ENCODE data around the gene PARVA.

DNA sequence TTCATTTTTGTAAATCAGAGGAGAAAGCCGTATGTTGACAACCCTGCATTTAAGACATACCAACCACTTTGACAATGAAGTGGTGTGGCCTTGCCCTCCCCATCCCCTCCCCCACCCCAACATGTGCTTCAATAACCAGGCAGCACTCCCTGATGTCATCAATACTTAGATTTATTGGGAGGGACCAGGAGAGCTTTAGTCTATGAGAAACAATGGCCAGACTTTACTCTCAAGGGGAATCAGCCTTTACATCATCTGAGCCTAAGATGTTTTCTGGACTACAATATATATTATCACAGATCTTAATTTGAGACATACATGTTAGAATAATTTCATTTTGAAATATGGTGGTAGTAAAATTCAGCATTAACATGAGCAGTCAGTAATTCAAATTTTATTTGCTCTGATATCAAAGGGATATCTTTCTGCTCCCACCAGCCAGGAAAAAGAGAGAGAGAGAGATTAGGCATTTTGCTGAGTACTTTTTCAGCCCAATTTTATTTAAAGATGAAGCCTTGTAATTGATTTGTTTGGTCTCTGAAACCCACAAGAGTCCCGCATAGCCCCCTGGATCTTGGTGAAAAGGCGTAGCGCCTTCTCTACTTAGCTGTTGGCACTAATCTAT is 38.1 kb downstream of the PARVA start:
- TF ChIP-seq, protein P1, sequence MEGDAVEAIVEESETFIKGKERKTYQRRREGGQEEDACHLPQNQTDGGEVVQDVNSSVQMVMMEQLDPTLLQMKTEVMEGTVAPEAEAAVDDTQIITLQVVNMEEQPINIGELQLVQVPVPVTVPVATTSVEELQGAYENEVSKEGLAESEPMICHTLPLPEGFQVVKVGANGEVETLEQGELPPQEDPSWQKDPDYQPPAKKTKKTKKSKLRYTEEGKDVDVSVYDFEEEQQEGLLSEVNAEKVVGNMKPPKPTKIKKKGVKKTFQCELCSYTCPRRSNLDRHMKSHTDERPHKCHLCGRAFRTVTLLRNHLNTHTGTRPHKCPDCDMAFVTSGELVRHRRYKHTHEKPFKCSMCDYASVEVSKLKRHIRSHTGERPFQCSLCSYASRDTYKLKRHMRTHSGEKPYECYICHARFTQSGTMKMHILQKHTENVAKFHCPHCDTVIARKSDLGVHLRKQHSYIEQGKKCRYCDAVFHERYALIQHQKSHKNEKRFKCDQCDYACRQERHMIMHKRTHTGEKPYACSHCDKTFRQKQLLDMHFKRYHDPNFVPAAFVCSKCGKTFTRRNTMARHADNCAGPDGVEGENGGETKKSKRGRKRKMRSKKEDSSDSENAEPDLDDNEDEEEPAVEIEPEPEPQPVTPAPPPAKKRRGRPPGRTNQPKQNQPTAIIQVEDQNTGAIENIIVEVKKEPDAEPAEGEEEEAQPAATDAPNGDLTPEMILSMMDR (conservative IDR thresholded peaks at IDR 0.05), result no peak
- TF ChIP-seq EZH2 (IDR thresholded peaks at IDR 0.05; ENCODE audit: low read depth), result no peak
